Activated B cell treated with CpG ODN at 0.5 μM for 24 hours (primary cell): Measurements from ENCODE around the gene ATG4D. TPM values are rescaled to one million over a fixed set of nuclear protein-coding genes. Genes with fewer than 3 reads are reported as not detected.

Experiments
- ATAC-seq: fragments of 200-7000 bp; cut with Tn5 transposase; one replicate; pipeline ENCODE4 v1.10.0; 2021; ENCODE audit warnings: low read depth, mild to moderate bottlenecking, moderate library complexity
- CTCF ChIA-PET: fragments of 350-600 bp; sonication (Branson Sonifier 250); formaldehyde crosslinking; loops from one replicate; lab custom pipeline; 2021; ENCODE audit warnings: antibody characterized with exemption; lab: Charles Lee
- POLR2A ChIA-PET: fragments of 350-600 bp; sonication (Branson Sonifier 250); formaldehyde crosslinking; loops from one replicate; lab custom pipeline; 2021; ENCODE audit warnings: antibody characterized with exemption; lab: Charles Lee
- DNase-seq: peaks from one replicate; pipeline ENCODE4 v3.0.0; 2022
- H3K27ac Mint-ChIP-seq: one replicate; pipeline ENCODE4 v1.8.0; 2020; ENCODE audit warnings: mixed read lengths
- H3K27me3 Mint-ChIP-seq: one replicate; pipeline ENCODE4 v1.8.0; 2021; ENCODE audit warnings: mixed read lengths
- H3K36me3 Mint-ChIP-seq: one replicate; pipeline ENCODE4 v1.8.0; 2021; ENCODE audit warnings: low read depth, mixed read lengths
- H3K4me1 Mint-ChIP-seq: one replicate; pipeline ENCODE4 v1.8.0; 2021; ENCODE audit warnings: mixed read lengths
- H3K4me3 Mint-ChIP-seq: one replicate; pipeline ENCODE4 v1.8.0; 2020; ENCODE audit warnings: mild to moderate bottlenecking, mixed read lengths
- H3K9me3 Mint-ChIP-seq: one replicate; pipeline ENCODE4 v1.8.0; 2020; ENCODE audit warnings: mixed read lengths
- intact Hi-C: fragments of 100-400 bp; cut with micrococcal nuclease; formaldehyde crosslinking; loops from one replicate; pipeline ENCODE4 v1.15.1; 2024
- total RNA-seq: library from RNA; stranded (reverse); gene quantifications from 2 replicates; pipeline ENCODE4 v1.2.3, GENCODE V29; 2022
- TF ChIP-seq, protein P1 (sequence below): fragments of 200-600 bp; IDR thresholded peaks from one replicate; pipeline ENCODE4 v1.8.0; 2022; ENCODE audit warnings: antibody characterized with exemption, mild to moderate bottlenecking

Gene ATG4D
- 37.8 and 39.1 TPM in 2 replicates for total RNA-seq

DNA sequence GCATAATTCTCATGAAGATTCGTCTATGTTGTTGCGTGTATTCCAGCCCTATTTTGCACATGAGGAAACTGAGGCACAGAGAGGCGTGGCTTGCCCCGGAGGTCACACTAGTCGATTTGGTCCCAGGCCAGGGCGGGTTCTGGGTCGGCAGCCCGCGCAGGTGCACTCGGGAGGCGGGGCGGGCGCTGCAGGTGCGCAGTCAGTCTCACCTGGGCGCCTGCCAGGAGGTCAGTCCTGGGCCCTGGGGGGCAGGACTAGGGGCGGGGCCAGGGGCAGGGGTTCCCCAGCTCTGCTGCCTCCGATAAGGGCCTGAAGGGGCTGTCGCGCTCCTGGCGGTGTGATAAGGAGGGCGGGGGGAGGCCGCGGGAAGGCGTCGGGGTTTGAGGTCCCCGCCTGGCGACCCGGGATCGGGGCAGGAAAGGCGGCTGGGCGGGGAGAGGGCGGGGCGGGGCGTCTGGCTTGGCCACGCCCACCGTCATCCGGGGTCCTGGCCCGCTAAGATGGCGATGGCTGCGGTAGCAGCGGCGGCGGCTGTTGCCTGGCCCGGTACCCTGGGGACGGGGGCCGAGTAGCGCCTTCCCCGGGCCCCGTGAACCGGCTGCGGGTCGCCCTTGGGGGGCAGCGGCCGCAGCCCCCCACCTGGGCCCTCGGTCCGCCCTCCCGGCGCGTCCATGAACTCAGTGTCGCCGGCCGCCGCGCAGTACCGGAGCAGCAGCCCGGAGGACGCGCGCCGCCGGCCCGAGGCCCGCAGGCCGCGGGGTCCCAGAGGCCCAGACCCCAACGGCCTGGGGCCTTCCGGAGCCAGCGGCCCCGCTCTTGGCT is at the start of gene ATG4D:
ATG4D (plus strand) TSS at position 485 of the 822 bp plus-strand sequence; CDS start at position 672, 187 bp downstream.
- H3K4me1 Mint-ChIP-seq = peaks cover 18% of the 10 kb centered on the region
- H3K36me3 Mint-ChIP-seq = peaks cover 12% of the 10 kb centered on the region
- peaks cover 9% of the 10 kb centered on the region for H3K27me3 Mint-ChIP-seq
- ChIA-PET CTCF (interaction anchor here (2.5 to 2.9 kb wide), 2 partner anchors 24 to 29 kb away, joined by 16 to 23 read pairs; partner anchors contain the start of genes CDKN2D and KRI1), POLR2A (interaction anchor here (0.5 to 3.0 kb wide), 11 partner anchors 10 to 831 kb away, joined by 3 to 16 read pairs (median 5); partner anchors contain the start of genes CDKN2D and QTRT1)
- peak; percentile 79 for DNase-seq
- H3K27ac Mint-ChIP-seq = peak within 1 kb of the TSS; percentile 72
- TF ChIP-seq, protein P1, sequence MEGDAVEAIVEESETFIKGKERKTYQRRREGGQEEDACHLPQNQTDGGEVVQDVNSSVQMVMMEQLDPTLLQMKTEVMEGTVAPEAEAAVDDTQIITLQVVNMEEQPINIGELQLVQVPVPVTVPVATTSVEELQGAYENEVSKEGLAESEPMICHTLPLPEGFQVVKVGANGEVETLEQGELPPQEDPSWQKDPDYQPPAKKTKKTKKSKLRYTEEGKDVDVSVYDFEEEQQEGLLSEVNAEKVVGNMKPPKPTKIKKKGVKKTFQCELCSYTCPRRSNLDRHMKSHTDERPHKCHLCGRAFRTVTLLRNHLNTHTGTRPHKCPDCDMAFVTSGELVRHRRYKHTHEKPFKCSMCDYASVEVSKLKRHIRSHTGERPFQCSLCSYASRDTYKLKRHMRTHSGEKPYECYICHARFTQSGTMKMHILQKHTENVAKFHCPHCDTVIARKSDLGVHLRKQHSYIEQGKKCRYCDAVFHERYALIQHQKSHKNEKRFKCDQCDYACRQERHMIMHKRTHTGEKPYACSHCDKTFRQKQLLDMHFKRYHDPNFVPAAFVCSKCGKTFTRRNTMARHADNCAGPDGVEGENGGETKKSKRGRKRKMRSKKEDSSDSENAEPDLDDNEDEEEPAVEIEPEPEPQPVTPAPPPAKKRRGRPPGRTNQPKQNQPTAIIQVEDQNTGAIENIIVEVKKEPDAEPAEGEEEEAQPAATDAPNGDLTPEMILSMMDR = no peak
- no peaks in the 10 kb centered on the region for H3K9me3 Mint-ChIP-seq
- intact Hi-C loops = loop anchor here (1.0 kb wide), 2 partner anchors 23 to 41 kb away; partner anchors contain the start of gene KRI1
- peak; percentile 88 for ATAC-seq
- peak within 1 kb of the TSS; percentile 86 for H3K4me3 Mint-ChIP-seq

DNA sequence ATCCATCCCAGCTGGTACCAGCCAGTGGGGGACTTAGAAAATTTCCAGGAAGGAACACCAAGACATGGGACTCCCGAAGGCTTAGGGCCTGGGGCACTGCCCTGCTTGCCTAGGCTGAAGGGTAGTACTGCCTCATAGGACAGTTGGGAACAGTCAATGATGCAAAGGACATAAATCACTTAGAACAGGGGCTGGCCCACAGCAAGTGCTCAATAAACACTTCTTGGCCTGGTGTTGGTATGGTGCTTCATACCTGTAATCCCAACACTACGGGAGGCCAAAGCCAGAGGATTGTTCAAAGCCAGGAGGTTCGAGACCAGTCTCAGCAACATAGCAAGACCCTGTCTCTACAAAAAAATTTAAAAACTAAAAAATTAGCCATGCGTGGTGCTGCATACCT is 46.3 kb upstream of the ATG4D start:
- TF ChIP-seq, protein P1 = no peak
- ATAC-seq = no peak
- H3K27ac Mint-ChIP-seq = no peak overlapping the region
- no peak overlapping the region for H3K4me3 Mint-ChIP-seq
- peaks cover 33% of the 10 kb centered on the region for H3K36me3 Mint-ChIP-seq
- H3K9me3 Mint-ChIP-seq = no peaks in the 10 kb centered on the region
- peaks cover 19% of the 10 kb centered on the region for H3K4me1 Mint-ChIP-seq
- intact Hi-C loops = no loop called here
- ChIA-PET POLR2A (no interaction called here), CTCF (no interaction called here)
- no peaks in the 10 kb centered on the region for H3K27me3 Mint-ChIP-seq
- DNase-seq = no peak

DNA sequence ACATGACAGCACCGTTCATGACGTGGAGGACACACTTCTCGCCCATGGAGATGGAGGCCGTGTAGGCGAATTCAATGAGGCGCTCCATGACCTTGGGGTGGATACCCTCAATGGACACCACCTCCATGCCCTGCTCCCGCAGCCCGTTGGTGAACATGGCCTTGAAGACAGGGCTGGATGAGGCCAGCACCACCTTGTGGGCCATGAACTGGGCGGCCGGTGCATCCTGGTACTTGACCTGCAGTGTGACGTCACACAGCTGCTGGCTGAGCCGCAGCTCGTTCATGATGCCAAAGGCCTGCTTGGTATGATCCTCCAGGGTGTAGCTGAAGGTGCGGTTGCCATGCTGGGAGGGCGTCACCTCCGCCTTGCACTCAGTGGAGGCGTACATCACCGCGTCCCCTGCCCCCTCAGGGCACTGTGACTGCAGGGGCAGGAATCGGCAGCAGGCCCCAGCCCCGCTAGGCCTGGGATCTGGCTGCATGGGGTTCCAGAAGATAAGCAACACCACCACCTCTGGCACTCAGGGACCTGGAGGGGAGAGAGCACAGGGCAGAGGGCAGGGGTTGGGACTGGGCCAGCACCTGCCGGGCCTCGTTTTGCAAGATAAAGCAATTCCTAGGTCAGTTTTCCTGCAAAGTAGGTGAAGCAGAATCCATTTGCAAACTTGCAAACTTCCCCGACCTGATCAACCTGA is 44.0 kb upstream of the ATG4D start:
- ATAC-seq (no peak), DNase-seq (no peak)
- Mint-ChIP-seq H3K4me3 (no peak overlapping the region), H3K4me1 (peaks cover 22% of the 10 kb centered on the region), H3K36me3 (peaks cover 29% of the 10 kb centered on the region), H3K27me3 (no peaks in the 10 kb centered on the region), H3K9me3 (no peaks in the 10 kb centered on the region), H3K27ac (no peak overlapping the region)
- TF ChIP-seq, protein P1 = no peak
- intact Hi-C loops = loop anchor here (5.0 kb wide), 1 partner anchor 77 kb away; the partner anchor contains the start of gene PDE4A
- POLR2A ChIA-PET = interaction anchor here (0.7 to 0.8 kb wide), 3 partner anchors 10 to 104 kb away, joined by 5 to 10 read pairs (median 7); no protein-coding TSS in a partner anchor
- CTCF ChIA-PET = no interaction called here

DNA sequence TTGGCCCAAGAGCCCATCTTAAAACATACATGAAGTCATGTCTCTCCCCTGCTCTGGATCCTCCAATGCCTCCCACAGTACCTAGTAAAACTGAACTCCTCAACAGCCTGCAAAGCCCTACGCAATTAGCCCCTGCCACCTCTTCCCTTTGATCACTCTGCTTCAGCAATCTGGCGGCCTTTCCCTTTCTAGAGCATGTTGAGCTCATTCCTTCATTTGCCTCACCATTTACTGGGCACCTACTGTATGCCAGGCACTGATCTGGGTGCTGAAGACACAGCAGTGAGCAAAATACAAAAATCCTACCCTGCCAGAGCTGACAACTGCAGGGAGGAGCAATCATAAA is 43.5 kb upstream of the ATG4D start:
- Mint-ChIP-seq H3K27me3 (no peaks in the 10 kb centered on the region), H3K27ac (no peak overlapping the region), H3K4me1 (peaks cover 22% of the 10 kb centered on the region), H3K9me3 (no peaks in the 10 kb centered on the region), H3K36me3 (peaks cover 29% of the 10 kb centered on the region), H3K4me3 (peak overlapping the region; percentile 51)
- ChIA-PET POLR2A (interaction anchor here (0.7 to 1.1 kb wide), 4 partner anchors 10 to 141 kb away, joined by 5 to 10 read pairs (median 6); no protein-coding TSS in a partner anchor), CTCF (interaction anchor here (1.2 kb wide), 1 partner anchor 145 kb away, joined by 3 read pairs; no protein-coding TSS in a partner anchor)
- intact Hi-C loops = loop anchor here (5.0 kb wide), 1 partner anchor 78 kb away; the partner anchor contains the start of gene PDE4A
- DNase-seq = no peak
- TF ChIP-seq, protein P1 = no peak
- ATAC-seq = no peak
